PC-9 (cell line): ENCODE data around the gene PUS7.

Experiments
- EZH2 ChIP-seq: fragments of 200-600 bp; sonication (generic); IDR thresholded peaks from 2 replicates; pipeline ENCODE4 v1.8.0; 2017; ENCODE audit warnings: antibody characterized with exemption, low read depth
- TF ChIP-seq, protein P1 (sequence below): fragments of 200-600 bp; sonication (generic); conservative IDR thresholded peaks from 2 replicates; pipeline ENCODE4 v1.6.1; 2017; ENCODE audit warnings: mixed run types, antibody characterized with exemption, mild to moderate bottlenecking, moderate library complexity

DNA sequence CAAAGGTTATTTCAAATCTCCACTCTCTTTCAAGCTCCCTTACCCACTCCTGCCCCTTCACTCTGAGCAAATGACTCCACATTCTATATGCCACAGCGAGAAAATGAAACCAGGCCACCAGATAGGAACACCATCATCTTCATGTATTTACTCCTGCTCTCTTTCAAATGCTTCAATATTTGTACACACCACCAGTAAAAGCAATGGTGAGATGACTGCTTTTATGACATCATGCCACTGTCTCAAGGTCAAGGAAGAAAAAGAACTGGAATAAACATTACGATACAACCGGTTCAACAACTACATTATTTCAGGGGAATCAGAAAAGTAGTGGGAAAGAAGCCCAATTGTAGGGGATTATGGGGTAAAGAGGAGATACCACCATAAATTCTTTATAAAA lies 32.7 kb downstream of the PUS7 start:
- TF ChIP-seq, protein P1, sequence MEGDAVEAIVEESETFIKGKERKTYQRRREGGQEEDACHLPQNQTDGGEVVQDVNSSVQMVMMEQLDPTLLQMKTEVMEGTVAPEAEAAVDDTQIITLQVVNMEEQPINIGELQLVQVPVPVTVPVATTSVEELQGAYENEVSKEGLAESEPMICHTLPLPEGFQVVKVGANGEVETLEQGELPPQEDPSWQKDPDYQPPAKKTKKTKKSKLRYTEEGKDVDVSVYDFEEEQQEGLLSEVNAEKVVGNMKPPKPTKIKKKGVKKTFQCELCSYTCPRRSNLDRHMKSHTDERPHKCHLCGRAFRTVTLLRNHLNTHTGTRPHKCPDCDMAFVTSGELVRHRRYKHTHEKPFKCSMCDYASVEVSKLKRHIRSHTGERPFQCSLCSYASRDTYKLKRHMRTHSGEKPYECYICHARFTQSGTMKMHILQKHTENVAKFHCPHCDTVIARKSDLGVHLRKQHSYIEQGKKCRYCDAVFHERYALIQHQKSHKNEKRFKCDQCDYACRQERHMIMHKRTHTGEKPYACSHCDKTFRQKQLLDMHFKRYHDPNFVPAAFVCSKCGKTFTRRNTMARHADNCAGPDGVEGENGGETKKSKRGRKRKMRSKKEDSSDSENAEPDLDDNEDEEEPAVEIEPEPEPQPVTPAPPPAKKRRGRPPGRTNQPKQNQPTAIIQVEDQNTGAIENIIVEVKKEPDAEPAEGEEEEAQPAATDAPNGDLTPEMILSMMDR: no peak
- TF ChIP-seq EZH2: no peak
